Karpas-422 (cell line): Measurements from ENCODE around the gene THSD4. TPM values are rescaled to one million over a fixed set of nuclear protein-coding genes. Genes with fewer than 3 reads are reported as not detected.

Experiments
- DNase-seq: peaks from one replicate; pipeline ENCODE4 v3.0.0-alpha.2; 2015
- H2AFZ ChIP-seq: fragments of 200-600 bp; sonication (generic); 2 replicates; pipeline ENCODE4 v1.6.1; 2014; ENCODE audit warnings: antibody characterized with exemption, low read length, mixed read lengths
- H3K27ac ChIP-seq: fragments of 200-600 bp; sonication (generic); 2 replicates; pipeline ENCODE4 v1.5.1; 2014; ENCODE audit warnings: mild to moderate bottlenecking, low read length, moderate library complexity
- H3K27me3 ChIP-seq: fragments of 200-600 bp; sonication (generic); 2 replicates; pipeline ENCODE4 v1.6.1; 2014; ENCODE audit warnings: low read length, mixed read lengths
- H3K36me3 ChIP-seq: fragments of 200-600 bp; sonication (generic); 2 replicates; pipeline ENCODE4 v1.6.1; 2014; ENCODE audit warnings: low read length, mixed read lengths; ENCODE audit not compliant: insufficient read depth
- H3K4me1 ChIP-seq: fragments of 200-600 bp; sonication (generic); 2 replicates; pipeline ENCODE4 v1.6.1; 2014; ENCODE audit warnings: mild to moderate bottlenecking, low read length, mixed read lengths
- H3K4me2 ChIP-seq: fragments of 200-600 bp; sonication (generic); 2 replicates; pipeline ENCODE4 v1.6.1; 2014; ENCODE audit warnings: low read length, low read depth, mild to moderate bottlenecking; ENCODE audit not compliant: poor library complexity, severe bottlenecking
- H3K4me3 ChIP-seq: fragments of 200-600 bp; sonication (generic); 2 replicates; pipeline ENCODE4 v1.5.1; 2014; ENCODE audit warnings: mild to moderate bottlenecking, antibody characterized with exemption, low read length, mixed read lengths
- H3K79me2 ChIP-seq: fragments of 200-600 bp; sonication (generic); 2 replicates; pipeline ENCODE4 v1.6.1; 2014; ENCODE audit warnings: mild to moderate bottlenecking, low read length, mixed read lengths
- H3K9ac ChIP-seq: fragments of 200-600 bp; sonication (generic); 2 replicates; pipeline ENCODE4 v1.6.0; 2014; ENCODE audit warnings: low read length
- H3K9me2 ChIP-seq: fragments of 200-600 bp; sonication (generic), shearing (Covaris generic); replicated peaks from 2 replicates; pipeline ENCODE4 v1.6.0; 2014; ENCODE audit warnings: mild to moderate bottlenecking, low read length, moderate library complexity; ENCODE audit not compliant: insufficient read depth
- H3K9me3 ChIP-seq: fragments of 300-700, 200-600 bp; sonication (generic); 2 replicates; pipeline ENCODE4 v1.6.1; 2014; ENCODE audit warnings: low read length, mixed read lengths
- H4K20me1 ChIP-seq: fragments of 200-600 bp; sonication (generic); 2 replicates; pipeline ENCODE4 v1.6.1; 2014; ENCODE audit warnings: mild to moderate bottlenecking, antibody characterized with exemption, low read length, low read depth; ENCODE audit not compliant: insufficient read depth
- total RNA-seq: library from RNA; depleted of rRNA; stranded (reverse); fragments of >200 nt; shearing (Covaris generic); gene quantifications from 2 replicates; pipeline ENCODE4 v1.2.3, GENCODE V29; 2014; ENCODE audit warnings: low replicate concordance

THSD4 gene
- total RNA-seq, 1 experiment from 2014 or later: 0.11 TPM

DNA sequence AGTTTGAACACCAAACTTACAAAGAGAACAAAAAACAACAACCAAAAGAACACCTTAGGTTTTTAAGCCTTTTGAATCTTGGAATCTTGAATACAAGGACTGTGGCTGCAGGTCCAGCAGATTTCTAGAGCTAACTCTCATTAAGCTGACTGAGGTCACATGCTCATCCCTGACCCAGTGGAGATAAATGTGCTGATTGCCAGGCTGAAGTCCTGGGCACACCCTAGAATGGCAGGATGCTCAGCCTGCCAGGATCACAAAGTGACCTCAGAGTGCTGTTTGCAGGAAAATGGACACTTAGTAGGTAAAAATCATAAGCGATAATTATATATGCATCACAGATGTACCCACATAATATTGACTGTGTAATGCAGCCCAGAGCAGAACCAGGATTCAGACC is 449.7 kb downstream of the THSD4 start:
- Histone ChIP-seq H3K9me2 (no peaks in the 10 kb centered on the region), H3K9ac (no peak overlapping the region), H4K20me1 (no peaks in the 10 kb centered on the region)

DNA sequence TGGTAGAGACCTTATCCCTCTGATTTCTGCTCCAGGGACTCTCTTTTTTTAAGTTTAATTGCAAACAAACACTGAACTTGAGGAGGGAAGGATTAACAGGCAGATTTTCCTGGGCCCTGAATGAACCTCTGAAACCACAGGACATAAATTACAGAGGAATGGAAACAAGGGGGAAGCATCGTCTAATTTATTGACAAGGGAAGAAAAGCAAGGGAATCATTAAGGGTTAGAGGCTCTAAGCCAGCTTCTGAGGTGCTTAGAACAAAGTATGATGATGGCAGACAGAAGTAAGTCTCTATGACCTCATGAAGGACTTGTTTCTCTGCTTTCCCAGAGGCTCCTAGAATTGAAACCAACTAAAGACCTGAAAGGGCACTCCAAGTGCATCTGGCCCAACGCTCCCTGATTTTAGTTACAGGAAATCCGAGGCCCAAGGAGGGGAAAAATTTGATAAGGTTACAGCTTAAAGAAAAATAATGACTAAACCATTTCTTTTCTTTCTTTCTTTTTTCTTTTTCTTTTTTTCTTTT is 450.4 kb downstream of the THSD4 start:
- Histone ChIP-seq H4K20me1 (no peaks in the 10 kb centered on the region), H3K27me3 (no peaks in the 10 kb centered on the region)

More for the DNA sequence above, 449.7 kb downstream of the THSD4 start:
- DNase-seq: no peak
- Histone ChIP-seq H3K4me1 (no peaks in the 10 kb centered on the region), H3K36me3 (no peaks in the 10 kb centered on the region), H3K4me2 (no peak overlapping the region), H3K4me3 (no peak overlapping the region), H3K27ac (no peak overlapping the region), H3K27me3 (no peaks in the 10 kb centered on the region), H2AFZ (no peak overlapping the region), H3K79me2 (no peaks in the 10 kb centered on the region), H3K9me3 (no peaks in the 10 kb centered on the region)

DNA sequence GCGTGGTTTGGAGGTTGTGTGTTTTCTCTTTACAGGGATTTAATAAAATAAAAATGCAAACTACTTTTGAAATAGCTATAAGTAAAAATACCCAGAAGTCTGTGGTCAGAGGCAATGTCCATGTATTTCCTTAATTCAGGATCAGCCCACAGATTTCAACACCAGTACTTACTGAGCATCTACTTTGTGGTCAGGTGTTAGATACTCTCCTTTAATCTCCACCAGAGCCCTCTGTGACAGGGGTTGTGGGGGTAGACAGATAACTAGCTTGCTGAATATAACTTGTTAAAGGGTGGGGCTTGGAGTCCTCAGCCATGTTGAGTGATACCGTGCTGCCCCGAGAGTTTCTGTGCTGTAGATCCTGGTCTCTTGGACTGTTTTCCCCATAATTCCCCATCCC is 451.0 kb downstream of the THSD4 start:
- H3K4me1 ChIP-seq: no peaks in the 10 kb centered on the region
- H3K4me2 ChIP-seq: no peak overlapping the region
- no peaks in the 10 kb centered on the region for H3K79me2 ChIP-seq
- H3K4me3 ChIP-seq: no peak overlapping the region
- no peaks in the 10 kb centered on the region for H3K9me3 ChIP-seq
- no peak overlapping the region for H3K9ac ChIP-seq
- no peaks in the 10 kb centered on the region for H3K9me2 ChIP-seq
- H2AFZ ChIP-seq: no peak overlapping the region
- no peaks in the 10 kb centered on the region for H3K27me3 ChIP-seq
- H3K36me3 ChIP-seq: no peaks in the 10 kb centered on the region
- H4K20me1 ChIP-seq: no peaks in the 10 kb centered on the region
- no peak for DNase-seq
- H3K27ac ChIP-seq: no peak overlapping the region

More for the DNA sequence above, 450.4 kb downstream of the THSD4 start:
- Histone ChIP-seq H2AFZ (no peak overlapping the region), H3K79me2 (no peaks in the 10 kb centered on the region), H3K4me2 (no peak overlapping the region), H3K9me2 (no peaks in the 10 kb centered on the region), H3K36me3 (no peaks in the 10 kb centered on the region), H3K9me3 (no peaks in the 10 kb centered on the region), H3K4me3 (no peak overlapping the region), H3K4me1 (no peaks in the 10 kb centered on the region), H3K9ac (no peak overlapping the region), H3K27ac (no peak overlapping the region)
- no peak for DNase-seq

DNA sequence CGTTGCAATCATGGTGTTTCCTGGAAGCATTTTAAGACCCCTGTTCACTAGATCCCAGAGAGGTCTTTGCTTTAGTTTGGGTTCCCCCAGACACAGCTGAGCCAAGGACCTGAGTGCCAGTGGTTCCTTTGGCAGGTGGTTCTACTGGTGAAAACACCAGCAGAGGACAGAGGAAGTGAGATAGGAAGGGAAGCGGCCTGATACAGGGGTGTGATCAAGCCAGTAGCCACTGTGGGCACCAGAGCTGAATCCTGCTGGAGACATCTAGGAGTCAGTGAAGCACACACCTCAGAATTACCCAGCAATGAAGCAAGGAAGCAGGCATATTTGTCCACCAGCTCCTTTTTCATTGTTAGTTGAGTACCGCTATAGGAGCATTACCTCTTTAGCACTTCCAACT is 451.9 kb downstream of the THSD4 start:
- no peaks in the 10 kb centered on the region for H3K36me3 ChIP-seq
- no peaks in the 10 kb centered on the region for H3K9me3 ChIP-seq
- no peak overlapping the region for H3K27ac ChIP-seq
- no peaks in the 10 kb centered on the region for H3K9me2 ChIP-seq
- H2AFZ ChIP-seq: no peak overlapping the region
- no peak overlapping the region for H3K4me3 ChIP-seq
- no peaks in the 10 kb centered on the region for H4K20me1 ChIP-seq
- H3K27me3 ChIP-seq: no peaks in the 10 kb centered on the region
- no peak overlapping the region for H3K9ac ChIP-seq
- no peak for DNase-seq
- H3K79me2 ChIP-seq: no peaks in the 10 kb centered on the region
- H3K4me1 ChIP-seq: no peaks in the 10 kb centered on the region
- H3K4me2 ChIP-seq: no peak overlapping the region

DNA sequence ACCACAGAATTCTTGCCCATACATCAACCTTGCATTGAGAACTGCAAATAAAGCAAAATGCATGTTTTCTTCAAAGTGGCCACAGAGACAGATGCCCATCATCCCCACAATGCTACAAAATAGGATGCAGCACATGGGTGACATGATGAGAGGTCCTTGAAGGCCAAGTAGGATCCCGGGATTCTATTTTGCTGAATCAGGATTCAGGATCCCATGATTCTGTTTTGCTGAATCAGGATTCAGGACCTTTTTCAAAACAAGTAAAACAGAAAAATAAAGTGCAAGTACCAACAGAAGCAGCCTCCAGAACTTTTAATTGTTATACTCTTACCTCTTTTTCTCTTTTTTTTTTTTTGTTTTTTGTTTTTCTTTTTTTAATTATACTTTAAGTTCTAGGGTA is 453.0 kb downstream of the THSD4 start:
- H3K79me2 ChIP-seq: no peaks in the 10 kb centered on the region
- no peak overlapping the region for H3K9ac ChIP-seq
- no peak overlapping the region for H2AFZ ChIP-seq
- no peaks in the 10 kb centered on the region for H4K20me1 ChIP-seq
- no peak for DNase-seq
- no peaks in the 10 kb centered on the region for H3K9me2 ChIP-seq
- H3K4me2 ChIP-seq: no peak overlapping the region
- H3K27ac ChIP-seq: no peak overlapping the region
- H3K4me1 ChIP-seq: no peaks in the 10 kb centered on the region
- H3K36me3 ChIP-seq: no peaks in the 10 kb centered on the region
- H3K27me3 ChIP-seq: no peaks in the 10 kb centered on the region
- H3K9me3 ChIP-seq: no peaks in the 10 kb centered on the region
- no peak overlapping the region for H3K4me3 ChIP-seq

DNA sequence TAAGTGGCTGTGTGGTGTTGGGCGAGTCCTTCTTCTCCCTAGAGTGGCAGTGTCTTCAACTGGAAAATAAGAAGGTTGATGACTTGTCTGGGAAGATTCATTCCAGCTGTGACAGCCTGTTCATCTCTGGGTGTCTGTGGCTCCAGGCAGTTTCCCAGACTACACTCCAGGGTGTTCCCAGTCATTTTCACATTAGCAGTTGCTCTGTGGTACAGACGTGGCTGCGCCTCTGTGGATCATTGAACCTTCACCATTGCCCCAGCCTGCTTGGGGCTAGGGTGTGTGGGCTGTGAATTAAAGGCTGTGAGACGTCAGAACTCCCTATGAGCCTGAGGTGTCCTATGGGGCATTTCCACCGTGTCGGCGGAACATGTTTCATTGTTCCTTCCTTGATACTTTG is 455.5 kb downstream of the THSD4 start:
- Histone ChIP-seq H3K27ac (no peak overlapping the region), H3K4me1 (no peaks in the 10 kb centered on the region), H3K9me2 (no peaks in the 10 kb centered on the region), H3K36me3 (no peaks in the 10 kb centered on the region), H3K4me3 (no peak overlapping the region), H2AFZ (no peak overlapping the region), H3K79me2 (no peaks in the 10 kb centered on the region), H3K4me2 (no peak overlapping the region), H3K9ac (no peak overlapping the region), H3K27me3 (no peaks in the 10 kb centered on the region), H3K9me3 (no peaks in the 10 kb centered on the region), H4K20me1 (no peaks in the 10 kb centered on the region)
- DNase-seq: no peak

DNA sequence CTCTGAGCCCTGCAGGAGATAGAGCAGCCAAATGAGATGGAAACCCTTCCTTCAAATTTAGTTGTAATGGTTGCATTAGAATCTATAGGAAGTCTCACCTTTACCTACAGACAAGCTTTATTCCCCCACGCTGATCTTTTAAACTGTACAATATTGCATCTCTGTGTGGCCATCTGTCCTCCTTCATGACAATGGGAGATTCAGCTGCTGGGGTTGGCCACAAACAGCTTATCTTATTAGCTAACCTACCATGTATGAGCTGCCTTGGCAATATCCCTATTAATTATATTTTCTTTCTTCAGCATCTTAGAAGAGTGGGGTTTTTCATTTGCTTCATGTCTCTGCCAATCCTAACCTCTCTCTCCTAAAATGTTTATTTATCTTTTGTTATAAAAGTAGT is 456.4 kb downstream of the THSD4 start:
- DNase-seq: no peak

DNA sequence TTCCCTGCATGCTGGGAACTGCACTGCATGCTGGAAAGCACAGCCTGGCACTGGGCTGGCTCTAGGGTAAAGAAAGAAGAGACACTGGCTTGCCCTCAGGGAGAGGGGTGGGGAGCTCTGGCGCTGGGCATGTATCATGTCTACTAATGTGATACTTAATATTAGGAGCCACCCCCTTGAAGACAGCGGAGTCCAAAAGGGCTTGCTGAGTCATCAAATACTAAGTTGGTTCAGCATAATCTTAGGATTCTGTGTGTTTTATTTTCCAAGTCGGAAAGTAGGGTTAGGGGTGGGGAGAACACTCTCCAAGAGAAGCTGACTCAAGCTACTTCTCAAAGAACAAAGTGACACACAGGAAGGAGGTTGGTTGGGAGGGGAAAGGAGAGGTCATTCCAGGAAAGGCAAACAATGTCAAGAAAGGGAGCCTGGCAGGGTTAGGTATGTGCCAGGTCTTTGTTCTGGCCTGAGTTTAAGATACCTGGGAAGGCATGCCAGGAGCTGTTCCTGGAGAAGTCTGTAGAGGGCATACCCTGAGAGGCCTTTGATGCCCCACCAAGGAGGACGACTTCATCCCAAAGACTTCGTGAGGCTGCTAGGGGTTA is 457.3 kb downstream of the THSD4 start:
- Histone ChIP-seq H3K4me2 (no peak overlapping the region), H3K9ac (no peak overlapping the region), H4K20me1 (no peaks in the 10 kb centered on the region), H3K79me2 (no peaks in the 10 kb centered on the region), H3K27me3 (no peaks in the 10 kb centered on the region), H3K27ac (no peak overlapping the region), H3K9me2 (no peaks in the 10 kb centered on the region), H3K4me3 (no peak overlapping the region), H2AFZ (no peak overlapping the region), H3K9me3 (no peaks in the 10 kb centered on the region), H3K4me1 (no peaks in the 10 kb centered on the region), H3K36me3 (no peaks in the 10 kb centered on the region)
- DNase-seq: no peak

More for the DNA sequence above, 456.4 kb downstream of the THSD4 start:
- H3K9me3 ChIP-seq: no peaks in the 10 kb centered on the region
- no peaks in the 10 kb centered on the region for H3K4me1 ChIP-seq
- no peaks in the 10 kb centered on the region for H3K27me3 ChIP-seq
- H3K9ac ChIP-seq: no peak overlapping the region
- no peaks in the 10 kb centered on the region for H3K36me3 ChIP-seq
- H3K79me2 ChIP-seq: no peaks in the 10 kb centered on the region
- no peak overlapping the region for H3K4me3 ChIP-seq
- no peak overlapping the region for H3K4me2 ChIP-seq
- no peak overlapping the region for H2AFZ ChIP-seq
- H3K27ac ChIP-seq: no peak overlapping the region
- no peaks in the 10 kb centered on the region for H3K9me2 ChIP-seq
- no peaks in the 10 kb centered on the region for H4K20me1 ChIP-seq
